Skeletal muscle satellite cell (primary cell): ENCODE results near the gene ELMO1.

Experiments
- H3K27me3 ChIP-seq: 2 replicates; pipeline ENCODE4 v1.7.0; 2013; ENCODE audit warnings: low read length; ENCODE audit not compliant: control insufficient read depth, insufficient read depth
- H3K36me3 ChIP-seq: 2 replicates; pipeline ENCODE4 v1.7.0; 2013; ENCODE audit warnings: mild to moderate bottlenecking, control low read depth, low read length; ENCODE audit not compliant: insufficient read depth
- H3K4me1 ChIP-seq: 2 replicates; pipeline ENCODE4 v1.7.0; 2013; ENCODE audit warnings: low read length; ENCODE audit not compliant: control insufficient read depth, insufficient read depth
- H3K4me2 ChIP-seq: 2 replicates; pipeline ENCODE4 v1.7.0; 2013; ENCODE audit warnings: mild to moderate bottlenecking, low read length
- H3K4me3 ChIP-seq: 2 replicates; pipeline ENCODE4 v1.7.0; 2013; ENCODE audit warnings: low read length
- H3K9ac ChIP-seq: 2 replicates; pipeline ENCODE4 v1.7.0; 2013; ENCODE audit warnings: mild to moderate bottlenecking, low read depth, low read length, moderate library complexity
- H3K9me3 ChIP-seq: replicated peaks from 2 replicates; pipeline ENCODE4 v1.7.0; 2013; ENCODE audit warnings: mild to moderate bottlenecking, control low read depth, low read length

The ELMO1 gene

DNA sequence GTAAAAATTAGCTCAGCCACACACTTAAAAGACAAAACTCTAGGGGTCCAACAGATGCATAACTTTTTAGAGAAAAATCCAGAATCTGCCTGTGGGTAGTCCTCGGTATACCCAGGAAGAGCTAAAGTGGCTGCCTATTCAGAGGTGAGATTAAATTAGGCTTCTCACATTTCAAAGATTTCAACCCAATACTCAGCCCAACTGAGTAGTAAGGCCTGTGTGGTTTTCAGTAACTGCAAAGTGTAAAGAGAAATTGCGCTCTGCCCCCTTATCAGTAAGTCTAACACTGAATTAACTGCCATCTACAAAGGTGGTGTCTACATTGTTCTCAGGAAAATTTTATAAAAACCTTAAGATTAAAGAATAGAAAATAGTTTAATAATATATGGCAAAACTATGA, 88.2 kb downstream of the ELMO1 start:
- no peak overlapping the region for H3K4me2 ChIP-seq
- no peak overlapping the region for H3K9ac ChIP-seq
- no peak overlapping the region for H3K4me3 ChIP-seq
- no peaks in the 10 kb centered on the region for H3K36me3 ChIP-seq
- H3K27me3 ChIP-seq = no peaks in the 10 kb centered on the region
- H3K9me3 ChIP-seq = no peaks in the 10 kb centered on the region
- H3K4me1 ChIP-seq = no peaks in the 10 kb centered on the region

DNA sequence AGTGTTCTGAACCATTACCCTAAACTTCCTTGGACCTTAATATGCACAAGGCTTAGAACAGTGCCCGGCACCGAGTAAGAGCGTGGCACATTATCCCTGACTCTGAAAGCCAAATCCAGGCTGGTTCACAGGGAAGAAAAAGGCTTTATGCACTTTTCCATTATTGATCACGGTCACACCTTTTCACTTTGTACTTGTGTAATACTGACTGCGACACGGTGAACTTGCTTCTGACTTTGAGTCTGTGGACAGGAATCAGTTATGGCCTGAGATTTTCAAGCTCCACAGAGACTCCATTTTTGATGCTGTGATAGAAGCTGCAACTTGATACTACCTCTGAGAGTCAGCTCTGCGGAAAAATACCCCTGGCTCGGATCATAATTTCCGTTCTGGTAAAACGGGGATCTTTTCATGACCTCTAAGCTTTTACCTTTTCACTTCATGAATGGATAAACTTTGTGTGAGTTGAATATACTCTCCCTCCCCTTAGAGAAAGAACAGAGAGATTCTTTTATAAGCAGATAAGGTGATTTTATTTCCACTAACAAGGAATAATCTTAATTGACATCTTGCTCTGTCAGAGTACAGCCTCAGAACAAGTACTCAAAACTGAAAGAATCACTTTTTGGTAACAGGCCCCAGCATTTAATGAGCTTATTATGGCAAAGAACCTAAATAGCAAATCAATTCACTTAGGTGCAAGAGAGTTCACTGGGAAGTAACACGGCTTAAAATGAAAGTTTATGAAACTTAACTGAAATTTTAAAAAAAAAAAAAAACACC, 88.8 kb downstream of the ELMO1 start:
- Histone ChIP-seq H3K4me2 (no peak overlapping the region), H3K9ac (no peak overlapping the region), H3K4me3 (no peak overlapping the region), H3K36me3 (no peaks in the 10 kb centered on the region), H3K9me3 (no peaks in the 10 kb centered on the region), H3K4me1 (no peaks in the 10 kb centered on the region), H3K27me3 (no peaks in the 10 kb centered on the region)

DNA sequence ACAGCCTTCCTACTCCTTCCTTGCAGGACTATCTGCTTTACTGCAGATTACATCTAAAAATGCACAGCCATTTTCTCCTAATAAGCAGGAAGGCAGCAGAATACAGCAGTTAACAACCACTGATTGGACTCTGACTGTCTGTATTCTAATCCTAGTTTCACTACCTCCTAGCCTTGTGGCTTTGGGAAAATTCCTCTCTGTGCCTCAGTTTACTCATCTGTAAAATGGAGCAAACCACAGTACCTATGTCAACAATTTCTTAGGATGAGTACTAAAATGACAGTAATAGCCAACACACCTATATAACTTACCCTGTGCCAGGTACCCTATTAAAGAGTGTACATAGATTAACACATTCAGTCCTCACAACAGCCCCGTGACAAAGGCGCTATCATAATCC, 89.5 kb downstream of the ELMO1 start:
- no peak overlapping the region for H3K4me2 ChIP-seq
- no peak overlapping the region for H3K4me3 ChIP-seq
- H3K27me3 ChIP-seq = no peaks in the 10 kb centered on the region
- no peaks in the 10 kb centered on the region for H3K9me3 ChIP-seq
- H3K4me1 ChIP-seq = no peaks in the 10 kb centered on the region
- no peak overlapping the region for H3K9ac ChIP-seq
- H3K36me3 ChIP-seq = no peaks in the 10 kb centered on the region

GRCh38 chr7:37357637-37357996, 91.0 kb downstream of the ELMO1 start:
- Histone ChIP-seq H3K27me3 (no peaks in the 10 kb centered on the region), H3K36me3 (no peaks in the 10 kb centered on the region), H3K4me2 (no peak overlapping the region), H3K4me1 (no peaks in the 10 kb centered on the region), H3K4me3 (no peak overlapping the region), H3K9ac (no peak overlapping the region), H3K9me3 (no peaks in the 10 kb centered on the region)

DNA sequence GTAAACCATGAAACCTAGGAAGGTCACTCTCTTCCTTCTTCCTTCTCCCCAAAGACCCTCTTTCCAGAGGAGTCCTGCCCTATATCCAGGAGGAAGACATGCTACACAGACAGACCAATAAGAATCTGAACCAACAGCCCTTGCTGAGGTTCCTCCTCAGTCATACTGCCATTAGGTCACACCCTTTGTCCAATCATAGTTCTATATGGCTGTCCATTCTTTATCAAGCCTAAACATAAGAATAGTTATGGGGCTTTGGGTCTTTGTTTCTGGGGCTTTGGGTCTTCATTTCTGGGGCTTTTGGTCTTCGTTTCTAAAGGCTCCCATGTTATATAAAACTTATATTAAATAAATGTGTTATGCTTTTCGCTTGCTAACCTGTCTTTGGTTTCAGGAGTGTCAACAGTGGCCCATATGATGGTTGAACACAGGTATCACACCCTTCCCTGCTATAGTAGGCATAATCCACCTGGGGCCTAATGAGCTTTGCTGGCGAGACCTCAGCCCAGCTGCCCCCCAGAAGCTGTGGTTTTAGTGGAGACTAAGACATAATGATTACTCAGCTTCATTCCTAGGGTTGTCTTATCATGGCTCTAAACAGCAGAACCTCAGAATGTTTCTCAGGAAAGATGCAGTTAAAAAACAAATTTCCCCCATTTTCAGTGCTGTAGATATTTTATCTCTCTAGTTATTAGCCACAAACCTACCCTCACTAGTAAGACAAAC, 91.6 kb downstream of the ELMO1 start:
- Histone ChIP-seq H3K27me3 (no peaks in the 10 kb centered on the region), H3K9ac (no peak overlapping the region), H3K4me1 (no peaks in the 10 kb centered on the region), H3K4me3 (no peak overlapping the region), H3K36me3 (no peaks in the 10 kb centered on the region), H3K4me2 (no peak overlapping the region), H3K9me3 (no peaks in the 10 kb centered on the region)

- no peaks in the 10 kb centered on the region for H3K9me3 ChIP-seq
- no peak overlapping the region for H3K4me2 ChIP-seq
- no peak overlapping the region for H3K9ac ChIP-seq
- no peak overlapping the region for H3K4me3 ChIP-seq
- no peaks in the 10 kb centered on the region for H3K27me3 ChIP-seq
- H3K4me1 ChIP-seq = no peaks in the 10 kb centered on the region
- H3K36me3 ChIP-seq = no peaks in the 10 kb centered on the region
Observed at GRCh38 chr7:37354656-37355131, 94.0 kb downstream of the ELMO1 start.

DNA sequence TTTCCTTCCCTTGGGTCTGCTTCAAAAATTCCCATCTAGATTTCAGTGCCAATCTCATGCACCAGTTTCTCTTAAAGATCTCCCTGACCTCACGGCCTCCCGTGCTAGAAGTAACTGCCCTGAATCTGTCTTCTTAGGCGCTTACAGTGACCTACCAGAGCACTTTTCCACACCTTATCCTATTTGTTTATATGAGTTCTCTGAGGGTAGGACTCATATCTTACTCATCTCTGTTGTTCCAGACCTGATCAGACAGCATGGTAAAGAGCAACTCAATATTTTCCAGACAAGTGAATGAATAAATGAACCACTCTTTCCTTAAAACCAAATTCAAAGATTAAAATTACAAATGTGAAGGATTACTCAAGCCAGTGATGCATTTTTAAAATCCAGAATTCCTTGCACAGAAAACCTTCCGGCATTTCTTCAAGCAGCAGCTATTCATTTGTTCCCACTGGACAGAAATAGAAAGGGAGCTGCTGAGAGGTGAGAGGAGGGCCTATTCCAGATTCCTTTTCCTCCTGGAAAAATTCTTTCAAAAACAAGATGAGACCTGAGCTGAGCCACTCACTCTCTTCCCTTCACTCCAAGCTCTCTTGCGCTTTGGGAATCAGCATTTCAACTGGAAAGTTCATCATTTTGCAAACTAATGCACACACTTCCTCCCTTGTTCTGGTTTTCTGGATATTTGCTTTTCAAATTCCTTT, 94.6 kb downstream of the ELMO1 start:
- Histone ChIP-seq H3K4me1 (no peaks in the 10 kb centered on the region), H3K4me3 (no peak overlapping the region), H3K4me2 (no peak overlapping the region), H3K9me3 (no peaks in the 10 kb centered on the region), H3K27me3 (no peaks in the 10 kb centered on the region), H3K36me3 (no peaks in the 10 kb centered on the region), H3K9ac (no peak overlapping the region)

DNA sequence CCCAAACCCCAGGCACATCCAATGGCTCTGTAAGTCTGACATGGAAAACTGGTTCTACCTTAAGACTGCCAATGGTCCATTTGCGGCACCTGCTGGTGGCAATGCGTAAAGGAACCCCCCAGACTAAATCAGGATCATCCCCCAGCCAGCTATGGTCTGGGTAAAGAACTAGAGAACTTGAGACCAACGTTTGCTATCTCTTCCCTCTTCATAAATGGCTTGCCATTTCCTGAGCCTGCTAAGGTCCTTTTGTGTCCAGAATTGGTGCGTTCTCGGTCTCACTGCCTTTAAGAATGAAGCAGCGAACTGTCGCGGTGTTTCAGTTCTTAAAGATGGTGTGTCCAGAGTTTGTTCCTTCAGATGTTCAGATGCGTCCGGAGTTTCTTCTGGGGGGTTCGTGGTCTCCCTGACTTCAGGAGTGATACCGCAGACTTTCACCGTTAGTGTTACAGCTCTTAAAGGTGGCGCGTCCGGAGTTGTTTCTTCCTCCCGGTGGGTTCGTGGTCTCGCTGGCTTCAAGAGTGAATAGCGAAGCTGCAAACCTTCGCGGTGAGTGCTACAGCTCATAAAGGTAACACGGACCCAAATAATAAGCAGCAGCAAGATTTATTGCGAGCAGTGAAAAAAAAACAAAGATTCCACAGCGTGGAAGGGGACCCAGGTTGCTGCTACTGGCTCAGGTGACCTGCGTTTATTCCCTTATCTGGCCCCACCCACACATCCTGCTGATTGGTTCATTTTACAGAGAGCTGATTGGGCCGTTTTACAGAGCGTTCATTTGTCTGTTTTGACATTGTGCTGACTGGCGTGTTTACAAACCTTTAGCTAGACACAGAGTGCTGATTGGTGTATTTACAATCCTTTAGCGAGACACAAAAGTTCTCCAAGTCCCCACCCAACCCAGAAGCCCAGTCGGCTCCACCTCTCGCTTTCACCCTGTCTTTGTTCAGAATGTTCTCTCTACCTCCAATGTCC, 95.4 kb downstream of the ELMO1 start:
- Histone ChIP-seq H3K9me3 (no peaks in the 10 kb centered on the region), H3K4me2 (no peak overlapping the region), H3K36me3 (no peaks in the 10 kb centered on the region), H3K27me3 (no peaks in the 10 kb centered on the region), H3K4me1 (no peaks in the 10 kb centered on the region), H3K9ac (no peak overlapping the region), H3K4me3 (no peak overlapping the region)

- Histone ChIP-seq H3K9me3 (no peaks in the 10 kb centered on the region), H3K4me1 (no peaks in the 10 kb centered on the region)
Observed at GRCh38 chr7:37352251-37352880, 96.3 kb downstream of the ELMO1 start.

GRCh38 chr7:37351716-37352115, 96.9 kb downstream of the ELMO1 start:
- no peaks in the 10 kb centered on the region for H3K9me3 ChIP-seq
- H3K27me3 ChIP-seq = no peaks in the 10 kb centered on the region
- H3K4me3 ChIP-seq = no peak overlapping the region

More at GRCh38 chr7:37352251-37352880, 96.3 kb downstream of the ELMO1 start:
- Histone ChIP-seq H3K4me2 (no peak overlapping the region), H3K27me3 (no peaks in the 10 kb centered on the region), H3K36me3 (no peaks in the 10 kb centered on the region), H3K4me3 (no peak overlapping the region), H3K9ac (no peak overlapping the region)

More at GRCh38 chr7:37351716-37352115, 96.9 kb downstream of the ELMO1 start:
- H3K4me1 ChIP-seq = no peaks in the 10 kb centered on the region
- H3K4me2 ChIP-seq = no peak overlapping the region
- H3K9ac ChIP-seq = no peak overlapping the region
- no peaks in the 10 kb centered on the region for H3K36me3 ChIP-seq
